RKO (cell line): Measurements from ENCODE around the gene LHFPL2.
"Not testable (repeated sequence)": the region's sequence is repeated elsewhere in the genome, so short reads cannot be mapped to it uniquely, and the experiment has no call there.

Source experiments
- DNase-seq: peaks from one replicate; pipeline ENCODE4 v3.0.0-alpha.2; 2016; ENCODE audit warnings: low spot score

Gene LHFPL2

DNA sequence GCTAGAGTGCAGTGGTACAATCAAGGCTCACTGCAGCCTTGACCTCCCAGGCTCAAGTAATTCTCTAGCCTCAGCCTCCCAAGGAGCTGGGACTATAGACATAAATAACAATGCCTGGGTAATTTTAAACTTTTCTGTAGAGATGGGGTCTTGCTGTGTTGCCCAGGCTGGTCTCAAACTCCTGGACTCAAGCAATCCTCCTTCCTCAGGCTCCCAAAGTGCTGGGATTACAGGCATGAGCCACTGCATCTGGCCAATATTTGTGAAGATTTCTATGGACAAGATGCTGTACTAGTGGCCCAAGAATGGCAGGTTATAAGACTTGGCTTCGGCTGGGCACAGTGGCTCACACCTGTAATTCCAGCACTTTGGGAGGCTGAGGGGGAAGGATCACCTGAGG lies 18.4 kb upstream of the LHFPL2 start:
- not testable (repeated sequence) for DNase-seq

DNA sequence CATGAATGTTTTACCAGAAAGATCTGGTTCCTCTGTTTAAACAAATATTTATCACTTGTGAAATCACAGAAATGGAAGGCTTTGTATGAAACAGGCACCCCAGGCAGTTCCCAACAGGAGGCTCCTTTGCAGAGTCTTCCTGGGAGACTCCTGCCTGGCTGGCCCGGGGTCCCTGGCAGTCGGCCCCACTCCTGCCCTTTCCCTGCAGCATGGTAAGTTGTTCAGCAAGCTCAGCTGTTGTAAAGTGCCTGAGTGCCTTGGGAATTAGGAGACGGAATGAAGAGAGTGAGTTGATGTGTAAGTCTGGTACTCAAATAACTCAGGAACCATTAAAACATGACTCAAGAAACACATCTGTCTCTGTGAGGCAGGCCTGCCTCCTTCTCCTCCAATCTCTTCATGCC lies 17.5 kb upstream of the LHFPL2 start:
- DNase-seq = no peak

DNA sequence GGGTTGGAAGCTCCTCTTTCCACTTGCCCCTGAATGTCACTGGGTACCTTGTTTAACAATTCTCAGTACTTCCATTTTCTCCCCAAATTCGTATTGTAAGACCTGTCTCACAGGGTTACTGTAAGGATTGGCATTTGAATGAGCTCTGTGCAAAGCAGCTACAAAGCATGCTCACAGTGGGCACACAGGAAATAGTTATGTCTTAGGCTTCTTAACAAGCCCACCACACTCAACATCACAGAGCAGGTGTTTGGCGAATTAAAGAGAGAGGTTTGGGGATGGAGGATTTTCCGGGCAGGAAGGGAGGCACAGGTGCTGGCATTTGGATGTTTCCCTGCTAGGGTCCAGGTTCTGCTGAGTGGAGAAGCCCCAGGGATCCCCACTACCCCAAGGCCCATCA lies 17.0 kb upstream of the LHFPL2 start:
- no peak for DNase-seq

DNA sequence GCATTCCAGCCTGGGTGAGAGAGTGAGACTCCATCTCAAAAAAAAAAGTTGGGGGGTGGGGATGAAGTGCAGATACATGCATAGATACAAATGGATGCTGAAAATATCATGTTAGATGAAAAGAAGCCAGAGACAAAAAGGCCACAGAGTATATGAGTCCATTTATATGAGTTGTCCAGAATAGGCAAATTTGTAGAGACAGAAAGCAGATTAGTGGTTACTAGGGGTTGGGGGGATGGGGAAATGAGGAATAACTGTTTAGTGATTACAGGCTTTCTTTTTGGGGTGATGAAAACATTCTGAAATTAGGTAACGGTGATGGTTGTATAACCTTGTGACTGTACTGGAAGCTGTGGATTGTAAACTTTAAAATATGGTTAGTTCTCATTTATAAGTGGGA lies 13.8 kb upstream of the LHFPL2 start:
- DNase-seq = no peak

DNA sequence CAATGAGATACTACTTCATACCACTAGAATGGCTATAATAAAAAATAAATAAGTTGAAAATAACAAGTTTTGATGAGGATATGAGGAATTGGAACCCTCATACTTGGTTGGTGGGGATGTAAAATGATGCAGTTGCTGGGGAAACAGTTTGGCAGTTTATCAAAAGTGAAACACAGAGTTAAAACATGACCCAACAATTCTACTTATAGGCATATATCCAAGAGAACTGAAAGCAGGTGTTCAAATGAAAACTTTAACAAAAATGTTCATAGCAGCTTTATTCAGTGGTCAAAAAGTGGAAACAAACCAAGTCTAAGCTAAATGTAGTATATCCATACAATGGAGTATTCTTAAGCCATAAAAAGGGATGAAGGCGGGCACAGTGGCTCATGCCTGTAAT lies 13.1 kb upstream of the LHFPL2 start:
- DNase-seq = no peak

DNA sequence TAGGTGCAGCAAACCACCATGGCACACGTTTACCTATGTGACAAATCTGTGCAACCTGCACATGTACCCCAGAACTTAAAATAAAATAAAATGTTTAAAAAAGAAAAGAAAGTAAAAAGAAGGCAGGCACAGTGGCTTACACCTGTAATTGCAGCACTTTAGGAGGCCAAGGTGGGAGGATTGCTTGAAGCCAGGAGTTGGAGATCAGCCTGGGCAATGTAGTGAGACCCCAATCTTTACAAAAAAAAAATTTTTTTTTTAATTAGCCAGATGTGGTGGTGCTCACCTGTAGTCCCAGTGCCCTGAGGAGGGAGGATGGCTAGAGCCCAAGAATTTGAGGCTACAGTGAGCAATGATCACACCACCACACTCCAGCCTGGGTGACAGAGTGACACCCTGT lies 12.5 kb upstream of the LHFPL2 start:
- DNase-seq = no peak

DNA sequence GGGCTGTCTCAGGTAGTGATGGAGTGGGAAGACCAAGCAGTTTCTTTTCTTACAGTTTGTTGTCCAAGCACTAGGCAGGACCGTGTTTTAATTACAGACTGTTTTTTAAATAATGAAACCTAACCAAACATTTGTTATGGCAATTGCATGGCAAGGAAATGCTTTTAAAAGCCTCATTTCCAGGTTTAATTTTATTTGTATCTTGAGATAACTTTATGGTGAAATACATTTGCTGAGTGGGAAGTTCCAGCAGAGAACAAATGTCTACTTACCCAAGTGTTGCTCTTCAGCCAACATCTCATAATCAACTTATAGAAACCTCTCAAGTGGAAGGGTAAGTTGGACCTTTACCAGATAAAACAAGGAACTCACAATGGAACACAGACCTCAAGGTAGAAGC lies 11.8 kb upstream of the LHFPL2 start:
- DNase-seq = no peak

DNA sequence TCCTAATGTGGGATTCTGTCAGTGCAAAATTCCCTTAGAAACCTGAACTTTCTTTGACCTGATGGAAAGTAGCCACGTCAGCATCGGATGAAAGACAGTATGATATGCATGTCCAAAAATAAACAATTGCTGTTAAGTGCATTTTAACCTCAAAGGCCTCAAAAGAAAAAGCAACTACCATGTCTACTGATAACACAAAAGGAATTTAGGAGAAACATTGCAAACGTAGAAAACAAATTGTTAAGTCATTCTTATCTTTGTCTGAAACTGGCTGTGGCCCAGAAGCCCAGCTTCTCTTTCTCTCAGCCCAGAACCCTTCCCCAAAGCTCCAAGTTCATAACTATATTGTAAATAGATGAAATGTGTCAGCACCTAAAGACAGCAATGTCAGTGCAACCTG lies 11.1 kb upstream of the LHFPL2 start:
- DNase-seq = no peak

DNA sequence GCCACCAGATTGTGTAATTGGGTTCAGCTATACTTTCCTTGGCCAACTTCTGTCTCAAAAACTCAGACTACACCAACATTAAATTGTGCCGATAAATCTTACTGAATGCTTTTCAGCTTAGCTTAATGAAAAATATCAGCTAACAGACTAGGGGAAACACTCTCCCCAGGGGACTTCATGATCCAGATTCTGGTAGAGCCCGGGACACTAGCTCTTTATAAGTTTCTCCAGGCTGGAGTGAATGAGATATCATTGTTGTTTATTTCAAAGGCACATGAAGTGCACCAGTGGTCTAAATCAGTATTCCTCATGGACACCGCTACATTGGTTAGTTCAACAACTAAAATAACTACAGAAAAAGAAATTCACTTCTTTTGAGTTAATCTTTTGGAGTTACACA lies 10.5 kb upstream of the LHFPL2 start:
- no peak for DNase-seq

DNA sequence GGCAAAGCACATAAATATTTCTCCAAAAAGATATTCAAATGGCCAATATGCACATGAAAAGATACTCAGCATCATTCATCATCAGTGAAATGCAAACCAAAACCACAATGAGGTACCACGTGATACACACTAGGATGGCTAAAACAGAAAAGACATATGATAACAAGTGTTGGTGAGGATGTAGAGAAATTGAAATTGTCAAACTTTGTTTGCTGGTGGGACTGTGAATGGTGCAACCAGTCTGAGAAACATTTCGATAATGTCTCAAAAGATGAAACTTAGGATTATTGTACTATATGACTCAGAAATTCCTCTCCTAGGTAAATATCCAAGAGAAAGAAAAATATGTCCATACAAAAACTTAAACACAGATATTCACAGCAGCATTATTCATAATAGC lies 8.6 kb upstream of the LHFPL2 start:
- no peak for DNase-seq

DNA sequence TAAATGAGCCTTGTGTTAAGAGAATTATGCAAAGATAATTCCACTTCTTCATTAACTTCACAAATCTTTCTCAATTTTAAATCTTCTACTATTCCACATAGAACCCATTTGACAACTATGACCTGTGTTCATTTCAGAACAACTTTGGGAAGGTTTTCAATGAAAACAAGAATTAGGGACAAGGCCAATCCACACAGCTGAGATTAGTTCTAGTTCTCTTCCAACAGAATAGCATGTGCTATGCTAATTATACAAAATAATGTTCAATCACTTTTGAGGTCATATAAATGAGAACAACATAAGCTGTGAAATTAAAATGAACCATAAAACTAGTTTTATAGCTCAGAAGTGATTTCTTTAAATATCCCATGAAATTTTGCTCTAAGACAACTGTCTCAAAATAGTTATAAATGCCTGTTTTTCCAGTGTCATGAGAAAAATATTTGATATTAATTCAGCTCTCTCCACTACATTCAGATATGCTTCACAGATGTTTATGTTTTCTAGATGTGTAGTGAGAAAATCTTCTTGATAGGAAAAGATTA lies 7.2 kb upstream of the LHFPL2 start:
- DNase-seq = no peak

DNA sequence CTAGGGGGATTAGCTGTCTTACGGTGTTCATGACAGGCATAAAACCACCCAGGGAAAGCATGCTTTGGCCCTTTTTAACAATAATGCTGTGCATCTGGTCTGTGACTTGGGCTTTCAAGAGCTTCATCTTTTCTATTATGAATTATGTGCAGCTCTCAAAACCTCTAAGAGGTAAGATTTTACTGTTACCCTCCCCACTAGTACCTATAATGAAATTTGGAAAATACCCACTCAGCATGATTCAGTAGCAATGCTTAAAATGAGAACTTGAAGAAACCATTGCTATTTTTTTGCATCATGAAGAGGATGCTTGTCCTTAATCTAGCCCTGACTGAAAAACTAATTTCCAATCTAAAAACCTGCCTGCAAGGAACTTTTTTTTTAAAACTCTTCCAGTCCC lies 5.8 kb upstream of the LHFPL2 start:
- no peak for DNase-seq

DNA sequence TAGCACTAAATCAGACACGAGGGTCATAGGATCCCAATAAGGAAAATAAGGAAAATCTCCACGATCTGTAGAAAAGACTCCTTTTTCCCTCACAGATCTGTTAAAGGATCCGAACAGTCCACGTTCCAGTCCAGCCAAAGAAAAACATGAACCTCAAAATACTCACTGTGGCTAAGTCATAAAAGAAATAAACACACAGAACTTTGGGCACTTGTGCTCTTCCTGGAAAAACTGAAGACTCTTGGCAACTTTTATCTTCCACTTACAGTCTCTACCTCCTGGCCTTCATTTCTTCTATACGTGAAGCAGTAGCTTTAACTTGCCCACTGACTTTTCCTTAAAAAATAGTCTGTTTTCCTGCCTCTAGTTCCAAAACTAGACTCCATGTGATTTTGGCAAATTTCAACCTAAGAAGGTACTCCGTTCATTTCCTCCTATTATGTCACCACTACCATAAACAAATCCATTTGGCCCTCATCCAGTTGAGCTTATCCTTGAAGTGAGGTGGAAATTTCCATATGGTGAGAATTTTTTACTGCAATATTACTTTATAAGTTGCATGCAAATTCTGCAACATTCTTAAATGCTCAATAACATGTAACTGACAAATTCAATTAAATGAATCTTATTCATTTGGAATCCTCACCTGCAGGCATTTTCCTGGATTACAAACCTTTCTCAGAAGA lies 5.3 kb upstream of the LHFPL2 start:
- no peak for DNase-seq

DNA sequence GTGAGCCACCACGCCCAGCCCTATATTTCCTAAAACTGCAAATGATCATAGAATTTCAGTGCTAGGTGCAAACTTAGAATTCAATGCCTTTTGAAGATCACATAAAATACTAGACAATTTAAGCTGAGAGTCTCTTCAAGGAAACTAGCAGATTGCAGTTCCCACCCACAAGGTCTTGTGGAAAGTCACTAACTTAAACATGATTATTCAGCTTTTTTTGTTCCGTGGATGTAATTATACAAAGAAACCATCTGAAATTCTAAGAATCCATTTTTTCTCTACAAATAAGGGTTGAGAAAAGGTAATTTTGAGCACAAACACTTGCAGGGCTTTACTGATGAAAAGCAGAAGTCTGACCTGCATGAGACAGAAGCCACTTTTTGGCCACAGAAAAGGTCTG lies 4.5 kb upstream of the LHFPL2 start:
- DNase-seq = no peak

DNA sequence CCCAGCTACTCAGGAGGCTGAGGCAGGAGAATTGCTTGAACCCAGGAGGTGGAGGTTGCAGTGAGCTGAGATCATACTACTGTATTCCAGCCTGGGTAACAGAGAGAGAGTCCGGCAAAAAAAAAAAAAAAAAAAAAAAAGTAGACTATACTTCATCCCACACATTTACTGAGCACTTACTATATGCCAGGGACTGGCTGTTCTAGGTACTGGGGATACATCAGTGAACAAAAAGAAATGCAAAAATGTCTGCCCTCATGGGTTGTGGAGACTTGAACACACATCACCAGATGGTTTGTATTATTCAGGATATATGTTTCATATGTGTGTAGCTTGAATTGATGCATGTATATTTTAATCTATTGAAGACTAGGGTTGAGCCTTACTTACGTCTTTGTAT lies 2.9 kb upstream of the LHFPL2 start:
- DNase-seq = no peak

DNA sequence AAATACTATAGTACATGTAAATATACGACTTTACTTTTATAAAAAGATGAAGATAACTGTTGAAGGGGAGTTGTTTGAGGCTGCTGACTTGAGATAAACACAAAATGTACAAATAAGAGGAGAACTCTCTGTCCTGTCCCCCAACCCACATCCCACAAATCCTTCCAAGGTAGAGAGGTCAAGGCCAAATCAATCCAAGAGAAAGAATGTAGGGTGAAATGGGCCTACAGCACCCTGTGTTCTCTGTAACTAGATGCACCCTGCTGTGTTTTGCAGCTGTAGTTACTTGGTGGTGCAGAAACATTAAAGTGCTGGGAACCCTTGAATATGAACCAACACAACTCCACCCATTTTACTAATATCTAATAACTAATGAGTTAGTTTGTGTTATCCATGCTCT lies 2.0 kb upstream of the LHFPL2 start:
- no peak for DNase-seq

DNA sequence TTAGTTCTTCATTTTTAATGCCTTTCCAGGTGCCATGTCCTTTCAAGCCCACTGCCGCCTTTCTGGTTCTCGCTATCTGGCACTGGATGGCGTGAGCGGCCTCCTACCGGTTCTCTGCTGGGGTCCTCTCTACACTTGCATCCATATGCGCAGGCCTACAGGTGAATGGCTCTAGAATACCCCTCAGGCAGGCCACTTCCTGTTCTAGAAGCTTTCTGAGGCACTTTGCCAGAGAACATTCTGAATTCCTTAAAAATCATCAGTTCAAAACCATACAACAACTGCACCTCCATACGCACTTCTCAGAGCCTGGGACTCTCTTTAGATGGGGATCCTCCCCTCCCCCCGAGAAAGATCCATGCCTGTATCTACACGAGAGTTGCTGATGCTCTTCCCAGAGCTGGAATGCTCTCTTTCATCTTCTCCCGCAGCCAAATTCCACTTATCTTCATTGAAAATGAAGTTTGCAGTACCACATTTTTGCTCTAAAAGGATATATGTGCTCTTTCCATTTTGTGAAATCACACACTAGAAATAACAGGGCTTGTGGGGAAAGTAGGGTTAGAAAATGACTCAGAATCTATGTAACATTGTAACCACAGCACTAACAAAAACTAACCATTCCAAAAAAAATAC lies 1.4 kb upstream of the LHFPL2 start:
- DNase-seq = no peak

DNA sequence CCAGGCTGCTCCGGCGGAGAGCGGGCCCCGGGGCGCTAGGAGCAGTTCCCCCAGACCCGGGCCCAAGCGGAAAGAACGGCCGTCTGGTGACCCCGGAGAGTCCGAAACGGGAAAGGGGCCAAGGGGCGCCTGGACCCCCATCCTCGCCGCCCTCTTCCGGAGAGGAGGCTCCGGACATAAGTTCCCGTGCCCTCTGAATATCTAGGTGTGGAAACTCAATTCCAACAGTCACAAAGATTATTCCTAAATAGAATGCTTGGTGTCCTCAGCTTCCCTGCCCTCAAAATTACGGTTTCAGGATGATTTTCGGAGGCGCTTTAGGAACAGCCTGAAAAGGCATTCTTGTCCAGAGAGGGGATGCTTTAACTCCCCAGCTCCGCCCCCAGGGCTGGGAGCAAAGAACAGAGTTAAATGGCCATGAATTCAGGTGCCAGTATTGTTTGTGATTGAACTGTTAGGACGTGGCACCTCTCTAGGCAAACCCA lies 681 bp upstream of the LHFPL2 start:
- DNase-seq = peak; percentile 30

DNA sequence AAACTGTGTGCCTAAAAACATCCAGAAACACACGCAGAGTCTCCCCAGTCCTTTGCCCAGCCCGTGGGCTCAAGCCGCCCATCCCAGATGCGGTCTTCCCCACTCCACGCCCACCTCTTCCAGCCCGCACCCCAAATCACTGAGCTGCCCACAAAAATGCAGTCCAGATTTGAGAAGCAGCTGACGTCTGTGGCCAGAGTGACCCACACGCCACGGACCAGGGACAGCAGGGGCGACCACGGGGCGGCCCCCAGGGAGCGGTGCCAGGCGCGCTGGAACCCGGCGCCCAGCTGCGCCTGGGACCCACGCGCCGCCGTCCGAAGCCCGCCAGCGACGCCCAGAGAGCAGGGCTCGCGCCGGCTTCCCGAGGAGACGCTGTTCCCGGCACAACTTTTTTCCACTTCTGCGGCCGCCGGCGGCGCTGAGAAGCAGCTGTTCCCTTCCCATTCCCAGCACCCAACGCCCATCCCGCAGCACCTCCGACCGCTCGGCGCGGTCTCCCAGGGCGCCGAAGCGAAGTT lies 674 bp downstream of the LHFPL2 start:
- peak; percentile 48 for DNase-seq

DNA sequence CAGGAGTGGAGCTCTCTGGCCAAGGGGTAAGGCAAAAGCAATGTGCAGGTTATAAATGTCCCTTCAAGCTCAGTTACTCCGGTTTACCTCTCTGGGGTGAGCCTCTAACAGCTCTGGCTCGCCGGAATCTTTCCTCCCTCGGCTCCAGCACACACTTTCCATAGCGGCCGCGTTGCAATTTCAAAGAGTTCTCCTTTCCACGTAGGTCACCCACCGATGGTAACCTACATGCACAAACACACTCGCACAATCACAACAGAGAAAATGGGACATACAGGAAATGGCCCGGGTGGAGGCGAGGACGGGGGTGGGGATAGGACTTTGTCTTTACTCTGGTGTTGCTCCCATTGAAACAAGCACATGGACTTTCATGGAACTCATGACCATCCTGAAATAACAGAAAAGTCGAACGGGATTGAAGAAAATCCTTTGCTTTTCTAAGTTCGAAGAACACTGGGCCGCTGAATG lies 1.2 kb downstream of the LHFPL2 start:
- DNase-seq = peak; percentile 76

DNA sequence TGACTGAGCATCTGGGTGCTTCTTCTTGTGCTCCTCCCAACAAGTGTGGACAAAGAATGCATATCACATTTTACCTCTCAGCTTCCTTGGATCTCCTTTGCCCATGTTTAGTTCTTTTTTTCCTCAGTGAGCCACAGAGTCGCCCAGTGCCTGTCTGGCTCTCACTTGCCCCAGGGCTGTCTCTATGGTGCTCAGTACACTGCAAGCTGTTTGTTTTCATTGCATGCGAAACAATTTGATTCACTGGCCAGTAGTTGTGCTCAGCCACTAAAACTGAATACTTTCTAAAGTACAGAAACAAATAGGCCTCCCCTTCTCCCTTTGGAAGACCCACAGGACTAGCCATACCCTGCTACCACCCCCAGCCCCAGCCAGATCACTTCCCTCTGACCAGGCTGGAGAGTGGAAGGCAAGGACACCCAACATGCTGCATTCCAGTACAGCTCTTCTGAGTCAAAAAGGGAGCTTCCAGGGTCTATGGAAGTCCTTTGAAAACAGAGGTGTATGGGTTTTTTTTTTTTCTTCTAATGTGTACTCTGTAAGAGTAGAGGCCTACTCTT lies 3.8 kb downstream of the LHFPL2 start:
- no peak for DNase-seq

DNA sequence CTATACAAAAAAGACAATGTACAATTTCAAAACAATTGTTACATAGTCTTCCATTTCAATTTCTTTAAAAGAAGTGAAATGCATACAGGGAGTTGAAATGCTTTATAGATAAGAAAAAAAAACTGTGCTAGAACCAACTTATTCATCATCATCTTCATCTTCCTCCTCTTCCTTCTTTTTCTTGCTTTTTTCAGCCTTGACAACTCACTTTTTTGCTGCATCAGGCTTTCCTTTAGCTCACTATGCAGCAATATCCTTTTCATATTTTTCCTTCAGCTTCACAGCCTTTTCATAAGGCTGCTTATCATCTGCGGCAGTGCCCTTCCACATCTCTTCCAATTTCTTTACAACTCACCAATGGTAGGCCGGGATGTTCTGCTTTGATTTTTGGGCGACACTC lies 4.4 kb downstream of the LHFPL2 start:
- DNase-seq = no peak

DNA sequence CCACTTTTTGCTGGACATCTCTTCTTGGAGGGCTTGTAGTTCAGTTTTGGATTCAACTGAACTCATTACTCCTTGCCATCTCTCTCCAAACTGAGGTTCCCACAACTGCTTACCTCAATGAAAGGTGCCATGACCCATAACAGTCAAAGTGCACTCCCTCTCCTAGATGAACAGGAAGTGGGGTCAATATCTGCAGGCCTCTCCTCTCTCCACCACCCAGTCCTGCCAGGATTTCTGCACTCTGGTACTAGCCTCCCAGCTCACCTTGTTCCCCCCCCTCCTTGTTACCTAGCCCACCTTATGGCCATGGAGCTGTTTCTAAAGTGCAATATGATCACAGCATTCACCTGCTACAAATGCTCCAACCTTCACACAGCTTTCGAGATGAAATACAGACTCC lies 5.9 kb downstream of the LHFPL2 start:
- no peak for DNase-seq
